IMR-90 (cell line): ENCODE results near the gene CPA4.

Experiments
- CEBPB ChIP-seq: IDR thresholded peaks from 2 replicates; pipeline ENCODE4 v1.6.1; 2012; ENCODE audit warnings: low read depth, low read length, improper control_type of control experiment
- MXI1 ChIP-seq: IDR thresholded peaks from 2 replicates; pipeline ENCODE4 v1.6.1; 2012; ENCODE audit warnings: low read depth, mild to moderate bottlenecking, low read length, moderate library complexity, borderline replicate concordance
- NFE2L2 ChIP-seq: fragments of 150-350 bp; IDR thresholded peaks from 2 replicates; pipeline ENCODE4 v1.6.1; 2016; ENCODE audit warnings: low read depth, mild to moderate bottlenecking, low read length
- POLR2A ChIP-seq: IDR thresholded peaks from 2 replicates; pipeline ENCODE4 v1.6.1; 2012; ENCODE audit warnings: mild to moderate bottlenecking, low read depth, low read length
- RAD21 ChIP-seq: IDR thresholded peaks from 2 replicates; pipeline ENCODE4 v1.6.1; 2012; ENCODE audit warnings: low read length, improper control_type of control experiment
- RFX5 ChIP-seq: IDR thresholded peaks from 2 replicates; pipeline ENCODE4 v1.8.0; 2012; ENCODE audit warnings: low read depth, mild to moderate bottlenecking, low read length, moderate library complexity
- SMC3 ChIP-seq: fragments of 150-350 bp; IDR thresholded peaks from 2 replicates; pipeline ENCODE4 v1.6.1; 2016; ENCODE audit warnings: low read depth, mild to moderate bottlenecking, antibody characterized with exemption, low read length, moderate library complexity
- USF2 ChIP-seq: fragments of 150-350 bp; IDR thresholded peaks from 2 replicates; pipeline ENCODE4 v1.6.1; 2017; ENCODE audit warnings: mild to moderate bottlenecking, antibody characterized with exemption, low read length, low read depth
- TF ChIP-seq, protein P1 (sequence below): conservative IDR thresholded peaks from 2 replicates; pipeline ENCODE4 v1.5.1; 2012; ENCODE audit warnings: mild to moderate bottlenecking, low read depth, low read length, improper control_type of control experiment

- TF ChIP-seq RAD21 (no peak), POLR2A (no peak), MXI1 (no peak), CEBPB (no peak), USF2 (no peak), SMC3 (no peak), NFE2L2 (no peak), RFX5 (no peak)
- TF ChIP-seq, protein P1, sequence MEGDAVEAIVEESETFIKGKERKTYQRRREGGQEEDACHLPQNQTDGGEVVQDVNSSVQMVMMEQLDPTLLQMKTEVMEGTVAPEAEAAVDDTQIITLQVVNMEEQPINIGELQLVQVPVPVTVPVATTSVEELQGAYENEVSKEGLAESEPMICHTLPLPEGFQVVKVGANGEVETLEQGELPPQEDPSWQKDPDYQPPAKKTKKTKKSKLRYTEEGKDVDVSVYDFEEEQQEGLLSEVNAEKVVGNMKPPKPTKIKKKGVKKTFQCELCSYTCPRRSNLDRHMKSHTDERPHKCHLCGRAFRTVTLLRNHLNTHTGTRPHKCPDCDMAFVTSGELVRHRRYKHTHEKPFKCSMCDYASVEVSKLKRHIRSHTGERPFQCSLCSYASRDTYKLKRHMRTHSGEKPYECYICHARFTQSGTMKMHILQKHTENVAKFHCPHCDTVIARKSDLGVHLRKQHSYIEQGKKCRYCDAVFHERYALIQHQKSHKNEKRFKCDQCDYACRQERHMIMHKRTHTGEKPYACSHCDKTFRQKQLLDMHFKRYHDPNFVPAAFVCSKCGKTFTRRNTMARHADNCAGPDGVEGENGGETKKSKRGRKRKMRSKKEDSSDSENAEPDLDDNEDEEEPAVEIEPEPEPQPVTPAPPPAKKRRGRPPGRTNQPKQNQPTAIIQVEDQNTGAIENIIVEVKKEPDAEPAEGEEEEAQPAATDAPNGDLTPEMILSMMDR: no peak
These were observed 73.6 kb downstream of the CPA4 start for GRCh38 chr7:130366564-130366963.
